Pancreas (tissue), 10 donors: ENCODE results near the gene CORO7. TPM values are rescaled to one million over a fixed set of nuclear protein-coding genes. Genes with fewer than 3 reads are reported as not detected.

ENCODE experiments used
- ATAC-seq, 4 donors: fragments of 200-7000 bp; cut with Tn5 transposase; one replicate each; pipeline versions ENCODE4 v1.8.0 to v1.9.1; 2020; ENCODE audit warnings: mild to moderate bottlenecking in 4 of 4, moderate library complexity in 4 of 4
- DNase-seq, 6 donors: peaks; one replicate each; pipeline ENCODE4 v3.0.0-alpha.2; 2020
- FAIRE-seq: peaks from 2 replicates; lab custom pipeline; 2012; peaks lifted over from hg19 to GRCh38; lab: Jason Lieb, UNC
- H3K27ac ChIP-seq, 4 donors: fragments of 200-600 bp; sonication (generic); 1 replicate in 3 of 4; 2 replicates in 1 of 4; pipeline versions ENCODE4 v1.5.0 to v1.8.0; 2020
- H3K27me3 ChIP-seq, 4 donors: fragments of 200-600 bp; one replicate each; pipeline ENCODE4 v1.8.0; 2021
- H3K36me3 ChIP-seq, 3 donors: fragments of 200-600 bp; sonication (generic) in 1 of 3; one replicate each; pipeline versions ENCODE4 v1.5.0 to v1.8.0; 2020 to 2021
- H3K4me1 ChIP-seq, 3 donors: fragments of 200-600 bp; one replicate each; pipeline ENCODE4 v1.8.0; 2021
- H3K4me3 ChIP-seq, 4 donors: fragments of 200-600 bp; sonication (generic) in 2 of 4; one replicate each; pipeline versions ENCODE4 v1.5.0 to v1.8.0; 2020 to 2021
- H3K9me3 ChIP-seq, 4 donors: fragments of 200-600 bp; one replicate each; pipeline ENCODE4 v1.8.0; 2021
- WGBS, 2 donors: extraction: QIAGEN DNeasy Blood & Tissue Kit; methylation state at CpG; one replicate each; pipeline ENCODE4 v1.1.7; 2013; 5-methylcytosine and 5-hydroxymethylcytosine counted together
- intact Hi-C, 3 donors: fragments of 100-400 bp; cut with DNase I; formaldehyde crosslinking; loops; one replicate each; pipeline versions ENCODE4 v1.11.1 to v1.14.2; 2022
- polyA plus RNA-seq, 2 donors: library from polyadenylated mRNA; stranded (reverse); fragments of 200-250 nt; gene quantifications; one replicate each; pipeline ENCODE4 v1.2.3, GENCODE V29; 2013
- total RNA-seq, 6 donors: library from RNA; stranded (reverse); fragmentation: NEBNext Ultra II Directional in 4 of 6; extraction: Animal tissue kit (Norgen Biotek cat#: 25700) in 4 of 6; gene quantifications; one replicate each; pipeline versions ENCODE4 v1.2.1 to v1.2.4, GENCODE V29; 2021 to 2023
- TF ChIP-seq, protein P1 (sequence below), 4 donors: fragments of 200-600 bp; sonication (generic) in 3 of 4; IDR thresholded peaks; one replicate each; pipeline versions ENCODE4 v1.5.0 to v1.8.0; 2021; ENCODE audit warnings: antibody characterized with exemption in 4 of 4
- donor health status: healthy with polysubstance abuse.
- donor health status: DM: no; HTN: no; CAD: no; lungs with moderate emphysema.
- donor health status: DM: no; HTN: no; CAD: no.
- donor health status: control.
- donor health status: control.
- donor health status: Bipolar disorder and iron deficiency.
- donor health status: DM: yes; HTN: yes; CAD: no.
- donor health status: DM: no; HTN: no; CAD: no.
- donor health status: DM: no; HTN: no; CAD: no.
- donor health status: DM: yes; HTN: yes; CAD: no.

CORO7 gene
- total and polyA plus RNA-seq, 8 donors: 8.4 to 29.6 (median 18.7) TPM

DNA sequence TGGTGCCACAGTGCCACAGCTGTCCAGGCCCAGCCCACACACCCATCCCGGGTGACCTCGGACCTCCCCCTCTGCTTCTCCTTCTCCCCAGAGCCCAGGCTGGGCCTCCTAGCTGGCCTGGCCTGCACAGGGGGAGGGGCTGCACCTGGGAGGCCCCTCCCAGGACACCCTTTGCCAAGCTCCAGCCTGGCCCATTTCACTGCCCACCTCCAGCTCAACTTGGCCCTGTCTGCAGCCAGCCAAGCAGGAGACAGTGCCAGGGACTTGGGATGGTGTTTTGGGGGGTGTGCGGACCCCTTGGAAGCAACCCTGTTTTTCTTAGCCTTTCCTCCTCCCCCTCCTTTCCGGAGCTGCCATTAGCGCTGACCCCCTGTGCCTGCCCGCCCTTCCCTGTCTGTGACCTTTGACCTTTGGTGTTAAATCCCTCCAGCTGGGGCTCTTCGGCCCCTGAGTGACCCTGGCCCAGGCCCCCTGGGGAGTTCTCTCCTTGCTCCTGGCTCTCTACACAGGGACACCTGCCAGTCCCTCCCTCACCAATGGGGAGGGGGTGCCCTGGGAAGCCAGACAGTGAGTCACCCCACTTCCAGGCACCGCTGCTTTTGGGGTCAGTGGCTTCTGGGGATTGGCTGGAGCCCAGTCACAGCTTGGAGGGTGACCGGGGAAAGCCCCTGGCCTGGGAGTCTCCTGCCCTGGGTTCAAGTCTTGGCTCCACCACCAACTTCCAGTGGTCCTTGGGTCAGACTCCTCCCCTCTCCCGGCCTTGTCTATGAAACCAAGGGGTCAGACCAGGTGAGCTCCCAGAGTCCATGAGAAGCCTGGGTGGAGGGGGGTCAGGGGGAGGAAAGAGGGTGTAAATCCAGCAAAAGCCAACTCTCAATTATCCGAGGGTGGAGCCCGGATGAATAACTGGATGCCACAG lies 98.6 kb downstream of the CORO7 start:
- intact Hi-C loops: no loop called here
- TF ChIP-seq, protein P1, sequence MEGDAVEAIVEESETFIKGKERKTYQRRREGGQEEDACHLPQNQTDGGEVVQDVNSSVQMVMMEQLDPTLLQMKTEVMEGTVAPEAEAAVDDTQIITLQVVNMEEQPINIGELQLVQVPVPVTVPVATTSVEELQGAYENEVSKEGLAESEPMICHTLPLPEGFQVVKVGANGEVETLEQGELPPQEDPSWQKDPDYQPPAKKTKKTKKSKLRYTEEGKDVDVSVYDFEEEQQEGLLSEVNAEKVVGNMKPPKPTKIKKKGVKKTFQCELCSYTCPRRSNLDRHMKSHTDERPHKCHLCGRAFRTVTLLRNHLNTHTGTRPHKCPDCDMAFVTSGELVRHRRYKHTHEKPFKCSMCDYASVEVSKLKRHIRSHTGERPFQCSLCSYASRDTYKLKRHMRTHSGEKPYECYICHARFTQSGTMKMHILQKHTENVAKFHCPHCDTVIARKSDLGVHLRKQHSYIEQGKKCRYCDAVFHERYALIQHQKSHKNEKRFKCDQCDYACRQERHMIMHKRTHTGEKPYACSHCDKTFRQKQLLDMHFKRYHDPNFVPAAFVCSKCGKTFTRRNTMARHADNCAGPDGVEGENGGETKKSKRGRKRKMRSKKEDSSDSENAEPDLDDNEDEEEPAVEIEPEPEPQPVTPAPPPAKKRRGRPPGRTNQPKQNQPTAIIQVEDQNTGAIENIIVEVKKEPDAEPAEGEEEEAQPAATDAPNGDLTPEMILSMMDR (IDR thresholded peaks at IDR 0.05): no peak
- Histone ChIP-seq H3K4me3 (peak overlapping the region in 2 of 4 donors; percentile 65 to 67), H3K36me3 (no peaks in the 10 kb centered on the region), H3K27ac (peak overlapping the region; percentile 71 to 87 (median 83)), H3K4me1 (peaks cover 7 to 23% (median 17%) of the 10 kb centered on the region in 3 donors), H3K27me3 (no peaks in the 10 kb centered on the region), H3K9me3 (no peaks in the 10 kb centered on the region)
- 44 to 48% methylated on average over 12 of the region's 12 CpGs for WGBS, 2 donors
- no peak for FAIRE-seq
- peak in 3 of 6 donors; percentile 40 to 63 (median 45) for DNase-seq
- no peak for ATAC-seq

DNA sequence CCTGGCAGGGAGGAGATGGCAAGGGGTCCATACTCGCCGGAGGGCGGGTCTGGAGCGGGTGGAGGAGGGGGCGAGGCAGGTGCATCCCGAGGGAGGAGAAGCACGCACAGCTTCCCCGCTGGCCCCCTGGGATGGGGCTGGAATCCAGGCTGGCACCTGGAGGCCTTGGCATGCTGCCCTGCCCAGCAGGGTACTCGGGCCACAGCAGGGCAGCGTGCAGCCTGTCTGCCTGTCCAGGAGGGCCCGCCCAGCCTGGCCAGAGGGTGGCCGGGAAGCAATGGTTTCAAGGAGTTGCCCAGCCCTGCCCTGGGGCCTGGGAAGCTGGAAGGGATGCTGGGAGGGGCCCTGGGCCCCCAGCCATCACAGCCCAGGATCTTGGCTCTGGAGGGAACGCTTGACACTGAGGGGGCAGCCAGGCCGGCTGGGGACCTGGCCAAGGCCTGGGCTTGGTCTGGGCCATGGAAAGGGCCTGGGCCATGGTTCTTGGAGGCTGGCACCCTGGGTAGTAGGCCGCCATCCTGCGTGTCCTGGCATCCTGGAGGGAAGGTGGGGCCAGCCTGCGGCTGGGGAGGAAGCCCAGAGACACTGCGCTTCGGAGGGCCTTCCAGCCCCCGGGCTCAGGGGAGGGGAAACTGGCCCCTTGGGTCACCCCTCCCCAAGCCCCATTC lies 99.4 kb downstream of the CORO7 start:
- FAIRE-seq: no peak
- ATAC-seq: peak; percentile 39 to 61 (median 55)
- intact Hi-C loops: no loop called here
- TF ChIP-seq, protein P1 (IDR thresholded peaks at IDR 0.05): no peak
- Histone ChIP-seq H3K27ac (peak overlapping the region; percentile 71 to 87 (median 83)), H3K36me3 (no peaks in the 10 kb centered on the region), H3K4me3 (peak overlapping the region; percentile 29 to 79 (median 66)), H3K9me3 (no peaks in the 10 kb centered on the region), H3K4me1 (peaks cover 7 to 23% (median 17%) of the 10 kb centered on the region in 3 donors), H3K27me3 (no peaks in the 10 kb centered on the region)
- DNase-seq: peak; percentile 72 to 94 (median 86)
- WGBS, 2 donors: 6 to 30% methylated on average over 15 to 20 of the region's 20 CpGs

DNA sequence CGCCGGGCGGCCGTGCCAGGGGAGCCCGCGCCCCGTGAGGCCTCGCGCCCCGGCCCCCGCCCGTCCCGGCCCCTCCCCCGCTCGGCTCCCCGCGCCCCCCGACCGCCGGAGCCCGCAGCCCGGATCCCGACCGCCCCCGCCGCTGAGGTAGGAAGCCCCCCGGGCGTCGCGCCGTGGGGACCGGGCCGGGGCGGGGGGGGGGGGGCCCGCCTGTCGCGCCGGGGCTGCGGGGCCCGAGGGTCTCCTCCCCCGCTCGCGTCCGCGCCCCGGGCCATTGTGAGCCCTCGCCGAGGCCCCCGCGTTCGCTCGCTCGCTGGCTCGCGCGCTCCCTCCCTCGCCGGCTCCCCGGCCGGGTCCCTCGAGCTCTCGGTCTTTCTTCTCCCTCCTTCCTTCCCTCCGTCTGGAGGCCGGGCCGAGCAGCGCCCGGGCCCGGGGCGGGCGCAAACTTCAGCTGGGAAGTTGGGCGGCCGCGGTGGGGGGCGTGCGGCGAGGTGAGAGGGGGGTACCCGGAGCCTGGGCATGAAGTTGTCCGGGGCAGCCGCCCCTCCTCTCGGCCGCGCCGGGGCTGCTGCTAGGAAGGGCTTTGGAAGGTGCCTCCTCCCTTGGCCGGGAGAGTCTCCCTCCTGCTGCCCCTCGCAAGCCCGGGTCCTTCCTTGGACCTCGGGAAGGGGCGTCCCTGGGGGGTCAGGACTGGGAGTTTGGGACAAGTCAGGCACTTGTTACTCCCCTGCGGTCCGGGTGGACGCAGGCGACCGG lies 100.1 kb downstream of the CORO7 start:
- FAIRE-seq (no peak), DNase-seq (peak in 2 of 6 donors; percentile 77 to 81), ATAC-seq (peak in 1 of 4 donors; percentile 0)
- Histone ChIP-seq H3K27ac (peak overlapping the region; percentile 71 to 87 (median 83)), H3K4me3 (peak overlapping the region; percentile 29 to 79 (median 66)), H3K36me3 (no peaks in the 10 kb centered on the region), H3K27me3 (no peaks in the 10 kb centered on the region), H3K4me1 (peaks cover 7 to 23% (median 17%) of the 10 kb centered on the region in 3 donors), H3K9me3 (no peaks in the 10 kb centered on the region)
- intact Hi-C loops: no loop called here
- 1 to 2% methylated on average over 25 to 82 of the region's 93 CpGs for WGBS, 2 donors
- TF ChIP-seq, protein P1 (IDR thresholded peaks at IDR 0.05): no peak

DNA sequence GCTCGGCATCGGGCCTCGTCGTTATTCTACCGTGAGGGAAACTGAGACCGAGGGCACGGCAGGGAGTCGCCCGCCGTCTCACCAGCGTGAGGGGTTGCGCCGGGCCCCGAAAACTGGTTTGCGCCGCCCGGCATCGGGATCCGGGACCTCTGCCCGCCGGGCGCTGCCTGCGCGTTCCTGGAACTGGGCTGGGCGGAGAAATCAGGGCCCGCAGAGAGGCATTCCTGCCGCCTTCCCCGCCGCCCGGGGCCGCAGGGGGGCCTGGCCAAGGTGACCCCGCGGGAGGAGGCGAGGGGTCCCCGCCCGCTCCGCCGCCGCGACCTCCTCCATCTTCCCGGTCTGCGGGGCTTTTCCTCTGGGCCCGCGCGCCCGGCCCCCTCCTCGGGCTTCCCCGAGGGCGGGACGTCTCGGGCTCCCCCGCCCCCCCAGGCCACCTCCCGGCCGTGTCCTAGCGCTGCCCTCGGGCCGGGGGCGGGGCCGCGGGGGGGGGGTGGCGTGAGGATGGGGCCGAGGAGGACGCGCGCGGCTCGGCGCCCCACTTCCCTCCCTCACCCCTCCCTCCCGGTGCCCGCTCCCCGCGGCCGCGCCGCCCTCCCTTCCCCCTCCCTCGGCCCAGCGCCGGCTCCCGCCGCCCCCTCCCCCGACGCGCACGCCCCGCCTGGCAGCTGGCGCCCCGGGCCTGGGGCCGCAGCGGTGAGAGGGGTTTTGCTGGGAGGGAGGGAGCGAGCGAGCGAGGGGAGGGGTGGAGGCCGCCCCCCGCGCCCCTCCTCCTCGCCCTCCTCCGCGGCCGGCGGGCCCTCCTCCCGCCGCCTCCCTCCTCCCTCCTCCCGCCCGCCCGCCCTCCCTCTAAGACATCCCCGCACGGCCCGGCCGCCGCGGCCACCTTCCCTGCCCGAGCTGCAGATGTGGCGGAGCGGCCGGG lies 100.9 kb downstream of the CORO7 start, which contains the start of gene GLIS2:
Gene GLIS2, plus strand, starts transcription at position 882 of the 922 bp plus-strand sequence. CDS start 16,214 bp downstream, outside the sequence.
- intact Hi-C loops: no loop called here
- no peak for FAIRE-seq
- peak within 1 kb of the TSS; percentile 78 to 94 (median 92) for H3K27ac ChIP-seq
- TF ChIP-seq, protein P1 (IDR thresholded peaks at IDR 0.05): no peak
- H3K4me3 ChIP-seq: peak within 1 kb of the TSS; percentile 43 to 79 (median 66)
- peak; percentile 60 to 70 (median 66) for ATAC-seq
- H3K36me3 ChIP-seq: no peaks in the 10 kb centered on the region
- H3K4me1 ChIP-seq: peaks cover 7 to 23% (median 17%) of the 10 kb centered on the region in 3 donors
- no peaks in the 10 kb centered on the region for H3K9me3 ChIP-seq
- H3K27me3 ChIP-seq: no peaks in the 10 kb centered on the region
- WGBS, 2 donors: 0% methylated on average over 38 to 83 of the region's 115 CpGs
- peak; percentile 73 to 86 (median 80) for DNase-seq
